Breast epithelium (tissue), 4 donors: ENCODE measurements around the gene KLHL22. TPM values are rescaled to one million over a fixed set of nuclear protein-coding genes. Genes with fewer than 3 reads are reported as not detected.
A peak's percentile ranks its signal among the peaks of the same experiment; 100 is the strongest.

Source experiments
- DNase-seq, 2 donors: peaks; one replicate each; pipeline ENCODE4 v3.0.0-alpha.2; 2019; ENCODE audit warnings: low spot score in 2 of 2
- H3K27ac ChIP-seq, 2 donors: fragments of 200-600 bp; sonication (generic) in 1 of 2; one replicate each; pipeline ENCODE4 v1.5.1; 2016 to 2019; ENCODE audit warnings: mild to moderate bottlenecking in 1 of 2
- H3K27me3 ChIP-seq, 2 donors: fragments of 200-600 bp; sonication (generic) in 1 of 2; one replicate each; pipeline versions ENCODE4 v1.5.1 to v1.6.0; 2017 to 2019; ENCODE audit warnings: control low read depth in 1 of 2, mild to moderate bottlenecking in 1 of 2
- H3K36me3 ChIP-seq: fragments of 200-600 bp; one replicate; pipeline ENCODE4 v1.5.1; 2019
- H3K4me1 ChIP-seq, 2 donors: fragments of 200-600 bp; sonication (generic); one replicate each; pipeline ENCODE4 v1.5.1; 2016 to 2019; ENCODE audit warnings: control low read depth in 1 of 2
- H3K4me3 ChIP-seq, 3 donors: fragments of 200-600 bp; sonication (generic); 1 replicate in 2 of 3; 2 replicates in 1 of 3; pipeline ENCODE4 v1.5.1; 2016 to 2019; ENCODE audit warnings: mild to moderate bottlenecking in 3 of 3, moderate library complexity in 2 of 3
- H3K9me3 ChIP-seq, 2 donors: fragments of 200-600 bp; sonication (generic) in 1 of 2; one replicate each; pipeline ENCODE4 v1.5.1; 2016 to 2019; ENCODE audit warnings: control low read depth in 1 of 2
- CTCF ChIP-seq, 3 donors: fragments of 450-650 bp; IDR thresholded peaks; one replicate each; pipeline ENCODE4 v1.5.1; 2016 to 2017; ENCODE audit warnings: antibody characterized with exemption in 3 of 3, mild to moderate bottlenecking in 3 of 3, moderate library complexity in 3 of 3
- POLR2A ChIP-seq: fragments of 450-650 bp; IDR thresholded peaks from one replicate; pipeline ENCODE4 v1.6.1; 2016; ENCODE audit warnings: antibody characterized with exemption, mild to moderate bottlenecking, moderate library complexity
- POLR2AphosphoS5 ChIP-seq, 3 donors: sonication (generic); formaldehyde crosslinking; IDR thresholded peaks; one replicate each; pipeline ENCODE4 v1.6.1; 2017; ENCODE audit warnings: antibody characterized with exemption in 3 of 3
- intact Hi-C: fragments of 100-400 bp; cut with DNase I; formaldehyde crosslinking; loops from one replicate; pipeline ENCODE4 v1.15.1; 2023; ENCODE audit warnings: low total_unique reads
- total RNA-seq, 3 donors: library from RNA; depleted of rRNA; stranded (reverse); fragments of >200 nt; gene quantifications; one replicate each; pipeline ENCODE4 v1.1.0, GENCODE V29; 2016

KLHL22 gene
- total RNA-seq, 3 donors from 2014 or later, result 28.5 to 38.0 (median 35.4) TPM

GRCh38 chr22:20425566-20426258 is 69.9 kb downstream of the KLHL22 start:
- Histone ChIP-seq H3K9me3 (no peaks in the 10 kb centered on the region), H3K4me3 (peak overlapping the region in 2 of 3 donors; percentile 9 to 45), H3K4me1 (peaks cover 5 to 11% of the 10 kb centered on the region in 2 donors), H3K27ac (no peak overlapping the region), H3K36me3 (no peaks in the 10 kb centered on the region), H3K27me3 (peaks cover 0 to 12% of the 10 kb centered on the region in 2 donors)
- intact Hi-C loops, result no loop called here
- TF ChIP-seq CTCF (IDR thresholded peaks at IDR 0.05) (no peak), POLR2A (no peak), POLR2AphosphoS5 (IDR thresholded peaks at IDR 0.05) (no peak)
- DNase-seq, result no peak

DNA sequence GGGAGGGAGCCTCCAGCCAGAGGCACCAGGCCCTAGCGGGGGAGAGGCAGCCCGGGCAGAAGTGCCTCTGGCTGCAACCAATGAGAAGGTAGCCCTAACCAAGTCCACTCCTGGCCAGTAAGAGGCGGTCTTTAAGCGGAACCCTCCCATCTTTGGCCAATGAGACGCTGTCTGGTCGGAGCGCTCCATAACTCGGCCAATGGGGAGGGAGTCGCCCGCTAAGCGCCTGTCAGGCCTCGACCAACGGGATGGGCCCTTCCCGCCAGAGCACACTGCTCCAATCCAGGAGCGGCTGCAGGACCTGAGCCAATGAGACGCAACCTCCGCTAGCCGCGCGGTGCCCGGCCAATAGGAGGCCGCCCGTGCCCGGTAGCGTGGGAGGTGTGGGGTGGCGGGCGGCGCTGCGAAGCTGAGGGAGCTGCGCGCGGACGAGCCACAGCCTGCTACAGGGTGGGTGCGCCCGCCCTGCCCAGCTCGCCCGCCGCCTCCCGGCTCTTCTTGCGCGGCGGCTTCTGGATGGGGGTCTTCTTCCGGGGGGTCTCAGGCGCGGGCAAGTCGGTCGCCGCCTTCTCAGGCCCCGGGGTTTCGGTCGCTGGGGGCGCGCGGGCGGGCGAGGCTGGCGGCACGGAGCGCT is 70.5 kb downstream of the KLHL22 start:
- Histone ChIP-seq H3K27ac (peak overlapping the region in 1 of 2 donors; percentile 74), H3K36me3 (no peaks in the 10 kb centered on the region), H3K4me3 (peak overlapping the region in 2 of 3 donors; percentile 9 to 45), H3K9me3 (no peaks in the 10 kb centered on the region), H3K4me1 (peaks cover 4 to 11% of the 10 kb centered on the region in 2 donors), H3K27me3 (peaks cover 0 to 5% of the 10 kb centered on the region in 2 donors)
- no peak for DNase-seq
- no peak for TF ChIP-seq POLR2A
- no peak for TF ChIP-seq POLR2AphosphoS5 (IDR thresholded peaks at IDR 0.05)
- TF ChIP-seq CTCF (IDR thresholded peaks at IDR 0.05), result no peak
- intact Hi-C loops, result no loop called here

DNA sequence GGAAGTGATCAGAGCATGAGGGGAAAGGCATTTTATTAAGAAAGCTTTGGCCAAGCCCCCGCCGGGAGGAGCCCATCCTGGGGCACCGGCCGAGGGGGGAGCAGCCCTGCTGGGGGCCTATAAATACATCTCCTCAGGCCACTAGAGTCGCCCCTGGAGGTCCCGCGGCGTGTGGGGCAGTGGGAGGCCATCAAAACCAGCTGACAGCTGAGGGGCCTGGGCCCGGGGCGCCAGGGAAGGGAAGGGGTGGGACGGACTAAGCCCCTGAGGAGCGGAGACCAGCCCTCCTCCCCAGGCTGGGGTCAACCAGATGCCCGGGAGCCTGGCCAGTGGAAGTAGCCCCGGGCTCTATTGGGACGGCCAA is 71.0 kb downstream of the KLHL22 start:
- no peak for DNase-seq
- TF ChIP-seq POLR2A (no peak), POLR2AphosphoS5 (IDR thresholded peaks at IDR 0.05) (no peak), CTCF (IDR thresholded peaks at IDR 0.05) (no peak)
- Histone ChIP-seq H3K9me3 (no peaks in the 10 kb centered on the region), H3K4me1 (peaks cover 4 to 11% of the 10 kb centered on the region in 2 donors), H3K27me3 (peaks cover 0 to under 1% of the 10 kb centered on the region in 2 donors), H3K36me3 (no peaks in the 10 kb centered on the region), H3K27ac (peak overlapping the region; percentile 63 to 74), H3K4me3 (no peak overlapping the region)
- intact Hi-C loops, result no loop called here

GRCh38 chr22:20423906-20424551 is 71.6 kb downstream of the KLHL22 start:
- Histone ChIP-seq H3K27me3 (no peaks in the 10 kb centered on the region), H3K9me3 (no peaks in the 10 kb centered on the region), H3K27ac (peak overlapping the region; percentile 63 to 74), H3K36me3 (no peaks in the 10 kb centered on the region), H3K4me1 (peaks cover 4 to 11% of the 10 kb centered on the region in 2 donors), H3K4me3 (no peak overlapping the region)
- intact Hi-C loops, result no loop called here
- peak in 1 of 2 donors; percentile 30 for DNase-seq
- TF ChIP-seq CTCF (IDR thresholded peaks at IDR 0.05) (no peak), POLR2A (no peak), POLR2AphosphoS5 (IDR thresholded peaks at IDR 0.05) (no peak)
